HG03045 (cell line): ENCODE measurements around the gene MPZL1.
A peak's percentile ranks its signal among the peaks of the same experiment; 100 is the strongest.
"Not testable (repeated sequence)": the region's sequence is repeated elsewhere in the genome, so short reads cannot be mapped to it uniquely, and the experiment has no call there.

ENCODE experiments used
- ATAC-seq: cut with Tn5 transposase; IDR thresholded peaks from one replicate; pipeline ENCODE4 v1.9.1; 2021; ENCODE audit warnings: mild to moderate bottlenecking, moderate library complexity; ENCODE audit not compliant: unreplicated experiment

MPZL1 gene

DNA sequence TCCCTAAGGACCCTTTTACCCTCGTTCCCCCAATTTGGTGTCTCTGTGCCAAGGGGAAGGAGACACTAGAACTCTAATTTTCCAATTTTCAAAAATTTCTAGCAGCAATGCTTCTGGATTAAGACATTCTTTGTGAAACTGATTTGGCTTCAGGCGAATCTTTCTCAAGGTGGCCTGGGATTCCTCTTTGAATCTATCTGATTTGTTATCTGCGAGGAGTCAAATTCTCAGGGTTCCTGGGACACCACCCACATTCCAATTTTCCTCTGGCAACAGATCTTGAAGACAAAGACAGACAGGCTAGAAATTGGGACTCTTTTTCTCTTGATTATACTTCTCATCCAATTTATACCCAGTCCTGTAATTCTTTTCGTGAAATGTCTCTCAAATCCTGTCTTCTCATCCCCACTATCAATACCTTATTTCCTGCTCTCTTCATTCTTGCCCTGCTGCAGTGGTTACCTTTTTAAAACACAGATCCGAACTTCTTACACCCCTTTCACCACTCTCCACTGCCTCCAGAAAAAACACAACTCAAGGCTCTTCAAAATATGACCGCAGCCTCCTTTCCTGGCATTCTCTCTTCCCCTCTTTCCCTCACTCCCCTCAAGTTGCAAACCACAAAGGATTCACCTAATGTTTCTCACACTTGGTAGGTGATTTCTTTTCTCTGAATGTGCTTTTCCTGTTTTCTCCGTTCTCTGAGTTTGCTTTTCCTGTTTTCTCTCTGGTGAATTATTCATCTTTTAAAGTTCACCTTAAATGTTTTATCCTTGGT, 2.7 kb upstream of the MPZL1 start:
- no peak for ATAC-seq

DNA sequence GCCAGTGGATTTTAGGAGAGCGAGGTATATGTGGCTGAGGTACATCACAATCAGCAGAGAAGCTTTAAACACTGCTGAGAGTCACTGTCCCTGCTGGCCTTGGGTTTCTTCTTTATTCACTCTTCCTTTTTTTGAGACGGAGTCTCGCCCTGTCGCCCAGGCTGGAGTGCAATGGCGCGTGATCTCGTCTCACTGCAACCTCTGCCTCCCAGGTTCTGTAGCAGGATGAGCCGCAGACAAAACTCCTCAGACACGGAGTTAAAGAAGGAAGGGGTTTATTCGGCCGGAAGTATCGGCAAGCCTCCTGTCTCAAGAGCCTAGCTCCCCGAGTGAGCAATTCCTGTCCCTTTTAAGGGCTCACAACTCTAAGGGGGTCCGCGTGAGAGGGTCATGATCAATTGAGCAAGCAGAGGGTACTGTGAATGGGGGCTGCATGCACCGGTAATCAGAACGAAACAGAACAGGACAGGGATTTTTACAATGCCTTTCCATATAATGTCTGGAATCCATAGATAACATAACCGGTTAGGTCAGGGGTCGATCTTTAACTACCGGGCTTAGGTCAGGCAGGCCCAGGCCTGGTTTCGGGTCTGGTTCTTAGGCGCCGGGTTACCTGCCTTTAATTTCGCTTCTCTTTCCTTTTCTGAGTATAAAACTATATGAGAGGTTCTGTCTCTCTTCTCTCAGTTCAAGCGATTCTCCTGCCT, 1.9 kb upstream of the MPZL1 start:
- ATAC-seq: not testable (repeated sequence)

DNA sequence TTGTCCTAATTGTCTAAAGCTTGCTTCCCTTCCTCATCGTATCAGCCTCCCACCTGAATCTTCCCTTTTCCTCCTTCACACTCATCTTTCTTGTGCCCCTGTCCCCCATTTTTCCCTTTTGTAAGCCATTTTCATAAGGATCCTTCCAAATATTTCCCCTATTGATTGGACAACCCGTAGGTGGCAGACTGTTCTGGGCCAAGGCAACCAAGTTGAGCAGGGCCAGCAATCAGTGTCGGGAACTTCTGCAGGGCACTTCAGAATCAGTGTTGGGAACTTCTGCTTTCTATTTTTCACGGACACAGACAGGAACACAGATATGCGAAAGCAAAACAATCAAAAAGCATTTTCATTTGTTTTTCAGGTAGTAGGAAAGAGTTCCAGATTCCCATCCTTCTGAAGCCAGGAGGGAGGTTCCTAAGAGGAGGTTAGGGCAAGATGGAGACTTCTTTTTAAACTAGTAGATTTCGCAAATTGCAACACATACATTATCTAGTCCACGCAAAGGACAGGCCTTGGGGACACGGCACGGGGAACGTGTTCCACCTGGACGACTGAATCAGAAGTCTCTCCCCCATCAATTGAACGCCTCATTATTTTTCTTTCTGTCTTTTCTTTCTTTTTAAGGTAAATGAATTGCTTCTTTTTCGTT, 691 bp upstream of the MPZL1 start:
- no peak for ATAC-seq

DNA sequence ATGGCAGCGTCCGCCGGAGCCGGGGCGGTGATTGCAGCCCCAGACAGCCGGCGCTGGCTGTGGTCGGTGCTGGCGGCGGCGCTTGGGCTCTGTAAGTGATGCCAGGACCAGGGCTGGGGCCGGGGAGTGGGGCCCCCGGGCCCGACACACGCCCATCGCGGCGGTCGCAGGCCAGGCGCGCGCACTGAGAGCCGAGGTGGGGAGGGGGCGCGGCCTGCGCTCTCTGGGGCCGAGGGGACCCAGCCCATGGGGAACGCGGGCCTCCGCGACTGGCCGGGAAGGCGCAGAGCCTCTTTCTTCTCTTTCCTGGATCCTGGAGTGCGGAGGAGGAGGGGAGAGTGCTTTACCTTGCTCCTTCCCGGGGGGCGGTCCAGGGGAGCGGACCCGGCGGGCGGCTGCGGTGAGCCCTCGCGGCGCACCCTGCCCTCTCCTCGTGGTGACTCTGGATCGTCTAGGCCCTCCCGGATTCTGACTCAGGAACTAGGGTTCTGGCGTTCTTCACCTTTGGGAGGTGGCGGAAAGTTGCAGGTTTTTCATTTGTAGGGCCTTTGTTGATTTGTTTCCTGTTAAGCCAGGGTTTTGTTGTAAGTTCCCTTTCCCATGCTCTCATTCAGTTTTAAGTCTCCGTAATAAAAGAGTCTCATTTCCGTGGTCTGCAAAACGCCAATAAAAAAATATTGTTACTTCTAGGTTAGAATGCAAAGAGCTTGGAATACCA, 529 bp downstream of the MPZL1 start:
- peak; percentile 32 for ATAC-seq

DNA sequence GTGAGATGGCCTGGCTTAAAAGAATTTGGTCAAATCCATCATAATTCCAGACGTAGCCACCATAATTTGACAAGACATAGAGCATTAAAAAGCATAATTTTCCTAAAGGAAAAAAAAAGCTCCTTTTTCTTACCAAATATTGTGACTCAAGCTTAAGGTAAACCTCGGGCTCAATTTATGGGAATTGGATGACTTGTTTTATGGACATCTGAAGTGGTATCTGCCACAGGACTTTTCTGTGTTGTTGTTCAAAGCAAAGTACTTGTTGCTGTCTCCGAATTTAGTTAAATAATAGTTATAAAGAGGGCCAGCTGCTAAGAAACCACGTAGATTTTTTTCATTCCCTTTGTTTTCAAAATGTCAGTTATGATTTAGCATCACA, 1.1 kb downstream of the MPZL1 start:
- ATAC-seq: no peak

DNA sequence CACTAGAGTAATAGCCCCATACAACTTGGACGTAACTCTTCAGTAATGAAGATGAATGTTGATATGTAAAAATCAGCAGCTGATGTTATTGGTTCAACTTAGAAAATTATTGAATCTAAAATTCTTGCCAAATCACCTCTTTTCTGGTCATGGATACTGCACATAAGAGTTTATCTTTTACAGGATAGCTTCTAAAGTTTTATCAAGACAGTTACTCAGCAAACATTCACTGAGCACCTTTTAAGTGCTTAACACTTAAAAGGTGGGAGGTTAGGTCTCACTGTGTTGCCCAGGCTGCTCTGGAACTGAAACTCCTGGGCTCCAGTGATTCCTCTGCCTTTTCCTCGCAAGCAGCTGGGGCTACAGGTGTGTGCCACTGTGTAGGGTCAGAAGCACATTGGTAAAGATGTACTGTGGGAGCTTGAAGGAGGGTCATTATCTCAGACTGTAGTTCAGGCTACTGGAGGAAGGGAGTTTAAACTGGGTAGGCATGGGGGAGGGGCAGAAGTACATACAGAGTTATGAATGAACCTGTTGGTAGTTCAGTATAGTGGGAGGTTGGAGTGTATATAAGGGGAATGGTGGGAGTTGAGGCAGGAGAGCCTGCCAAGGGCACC, 2.0 kb downstream of the MPZL1 start:
- no peak for ATAC-seq

- ATAC-seq: no peak
These were observed 4.2 kb downstream of the MPZL1 start for GRCh38 chr1:167726008-167726407.

GRCh38 chr1:167728818-167729410, 7.1 kb downstream of the MPZL1 start:
- ATAC-seq: no peak

DNA sequence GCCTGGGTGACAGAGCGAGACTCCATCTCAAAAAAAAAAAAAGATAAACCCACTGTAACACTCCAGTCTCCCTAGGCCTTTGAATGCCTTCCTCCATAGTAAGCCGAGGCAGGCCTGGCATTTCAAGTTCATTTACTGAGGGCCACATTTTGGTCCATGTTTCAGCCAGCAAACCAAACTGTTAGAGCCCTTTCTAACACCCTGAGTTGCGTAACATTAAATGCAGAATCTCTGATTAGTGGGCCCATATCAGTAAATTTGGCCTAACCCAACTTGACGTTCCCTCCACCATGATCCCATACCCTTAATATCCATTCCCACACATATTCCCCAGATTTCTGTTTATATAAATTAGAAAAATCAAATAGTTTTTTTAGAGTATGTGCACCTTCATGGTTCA, 12.4 kb downstream of the MPZL1 start:
- ATAC-seq: no peak

DNA sequence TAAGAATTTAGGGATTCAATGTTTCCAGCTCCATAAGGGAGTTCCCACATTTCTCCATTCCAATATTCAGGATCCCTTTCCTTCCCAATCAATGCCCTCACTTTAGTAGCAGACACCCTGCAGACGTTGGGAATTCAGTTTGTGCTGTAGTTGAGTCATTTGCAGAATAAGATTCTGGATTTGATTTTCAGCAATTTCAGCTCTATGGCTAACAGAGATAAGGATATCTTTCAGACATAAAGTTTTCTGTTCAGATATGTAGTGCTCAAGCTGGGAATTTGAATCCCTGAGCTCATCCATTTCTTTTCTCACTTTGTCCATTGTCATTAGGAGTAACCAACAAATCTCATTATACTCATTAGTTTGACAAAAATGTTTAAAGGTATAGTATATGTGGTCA, 13.1 kb downstream of the MPZL1 start:
- ATAC-seq: no peak

GRCh38 chr1:167737169-167737568, 15.4 kb downstream of the MPZL1 start:
- ATAC-seq: no peak

- no peak for ATAC-seq
These were observed 16.4 kb downstream of the MPZL1 start for GRCh38 chr1:167738158-167738557.

- ATAC-seq: no peak
These were observed 18.0 kb downstream of the MPZL1 start for GRCh38 chr1:167739752-167740151.

DNA sequence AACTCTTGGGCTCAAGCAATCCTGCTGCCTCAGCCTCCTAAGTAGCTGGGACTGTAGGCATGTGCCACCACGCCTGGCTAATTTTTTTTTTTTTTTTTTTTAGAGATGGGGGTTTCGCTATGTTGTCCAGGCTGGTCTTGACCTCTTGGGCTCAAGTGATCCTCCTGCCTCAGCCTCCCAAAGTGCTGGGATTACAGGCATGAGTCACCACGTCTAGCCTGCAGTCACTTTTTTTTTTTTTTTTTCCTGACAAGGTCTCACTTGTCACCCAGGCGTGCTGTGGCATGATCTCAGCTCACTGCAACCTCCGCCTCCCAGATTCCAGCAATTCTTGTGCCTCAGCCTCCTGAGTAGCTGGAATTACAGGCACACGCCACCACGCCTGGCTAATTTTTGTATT, 19.3 kb downstream of the MPZL1 start:
- ATAC-seq: not testable (repeated sequence)

- not testable (repeated sequence) for ATAC-seq
These were observed 20.7 kb downstream of the MPZL1 start for GRCh38 chr1:167742392-167743057.

DNA sequence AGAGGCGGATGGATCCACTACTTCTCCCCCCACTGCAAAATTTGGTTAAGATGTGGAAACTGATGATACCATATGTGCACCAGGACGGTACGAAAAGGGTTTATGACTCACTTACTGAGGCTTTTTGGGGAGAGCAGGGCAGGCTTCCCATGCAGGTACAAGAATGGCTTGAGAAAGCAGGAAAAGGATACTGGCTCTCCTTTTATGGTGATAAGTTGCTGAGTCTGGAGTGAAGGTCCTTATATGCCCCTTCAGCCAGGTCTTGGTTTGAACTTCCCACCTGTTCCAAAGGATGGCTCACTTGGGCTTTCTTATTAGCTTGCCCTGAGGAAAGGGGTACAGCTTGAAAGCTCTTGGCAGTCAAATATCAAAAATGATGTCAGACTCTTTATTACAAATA, 23.1 kb downstream of the MPZL1 start:
- no peak for ATAC-seq

GRCh38 chr1:167746013-167746672, 24.4 kb downstream of the MPZL1 start:
- no peak for ATAC-seq

DNA sequence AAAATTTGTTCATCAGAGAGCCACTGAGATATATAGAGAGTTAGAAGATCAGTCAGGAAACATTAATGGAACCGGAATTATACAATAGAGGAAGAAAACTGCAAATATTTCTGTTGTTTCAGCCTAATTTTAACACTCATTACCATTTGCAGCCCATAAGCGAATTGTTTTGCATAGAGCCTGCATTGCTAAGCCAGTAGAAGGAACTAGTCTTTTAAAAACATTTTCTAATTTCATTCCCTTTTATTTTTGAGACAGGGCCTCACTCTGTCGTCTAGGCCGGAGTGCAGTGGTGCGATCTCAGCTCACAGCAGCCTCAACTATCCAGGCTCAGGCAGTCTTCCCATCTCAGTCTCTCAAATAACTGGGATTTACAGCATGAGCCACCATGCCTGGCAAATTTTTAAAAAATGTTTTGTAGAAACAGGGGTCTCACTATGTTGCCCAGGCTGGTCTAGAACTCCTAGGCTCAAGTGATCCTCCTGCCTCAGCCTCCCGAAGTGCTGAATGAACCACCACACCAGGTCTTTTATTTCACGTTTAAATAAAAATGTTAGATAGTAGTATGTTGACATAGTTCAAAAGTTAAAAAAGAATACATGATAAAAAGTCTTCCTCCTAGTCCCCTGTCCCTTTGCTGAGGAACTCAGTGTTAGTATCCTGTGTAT, 25.3 kb downstream of the MPZL1 start:
- ATAC-seq: no peak

DNA sequence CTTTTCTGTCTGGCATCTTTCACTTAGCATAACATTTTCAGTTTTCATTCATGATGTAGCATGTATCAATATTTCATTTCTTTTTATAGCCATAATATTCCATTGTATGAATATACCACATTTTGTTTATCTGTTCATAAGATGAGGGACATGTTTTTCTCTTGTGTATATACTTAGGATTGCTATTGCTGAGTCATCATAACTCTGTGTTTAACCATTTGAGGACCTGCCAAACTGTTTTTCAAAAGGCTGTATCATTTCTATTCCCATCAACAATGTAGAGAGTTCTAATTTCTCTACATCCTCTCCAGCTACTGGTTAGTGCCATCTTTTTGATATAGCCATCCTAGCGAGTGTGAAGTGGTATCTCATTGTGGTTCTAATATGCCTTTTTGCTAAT, 26.2 kb downstream of the MPZL1 start:
- no peak for ATAC-seq
